EL (cell line): Measurements from ENCODE around the gene SLC39A2.

Experiments
- DNase-seq: peaks from one replicate; pipeline ENCODE4 v3.0.0-alpha.2; 2016

The SLC39A2 gene

DNA sequence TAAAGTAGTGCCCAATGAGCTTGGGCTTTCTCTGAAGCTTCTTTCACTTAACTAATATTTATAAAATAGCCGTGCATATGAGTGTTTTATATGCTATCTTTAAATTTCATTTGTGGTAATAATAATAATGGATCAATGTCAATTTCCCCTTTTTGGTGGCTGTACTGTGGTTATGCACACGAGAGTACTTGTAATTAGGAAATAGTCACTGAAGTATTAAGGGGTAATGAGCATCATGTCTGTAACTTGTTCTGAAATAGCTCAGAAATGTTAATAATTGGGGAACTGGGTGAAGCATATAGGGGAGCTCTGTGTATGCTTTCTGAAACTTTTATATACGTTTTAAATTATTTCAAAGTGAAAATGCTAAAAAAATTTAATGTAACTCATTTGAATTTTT lies 51.5 kb downstream of the SLC39A2 start:
- no peak for DNase-seq
